ENCODE data around the gene MYH9. TPM values are rescaled to one million over a fixed set of nuclear protein-coding genes. Genes with fewer than 3 reads are reported as not detected.

MYH9 gene
- total RNA-seq, 1 experiment from 2014 or later, result 323 TPM

GRCh38 chr22:36249160-36249559 is 138.6 kb downstream of the MYH9 start:
- no TSS peak for BruUV-seq (replicated peaks)
- CTCF ChIA-PET, result no interaction called here

GRCh38 chr22:36247955-36248354 is 139.8 kb downstream of the MYH9 start:
- Histone ChIP-seq H3K4me1 (ENCODE audit: insufficient read depth, low read length, poor library complexity, severe bottlenecking) (no peaks in the 10 kb centered on the region), H3K4me3 (ENCODE audit: low read depth, low read length, poor library complexity, severe bottlenecking) (no peak overlapping the region), H3K9me3 (ENCODE audit: low read depth, low read length, poor library complexity, severe bottlenecking) (no peaks in the 10 kb centered on the region), H3K27me3 (replicated peaks; ENCODE audit: insufficient read depth, low read depth, low read length, poor library complexity) (no peaks in the 10 kb centered on the region), H3K27ac (ENCODE audit: low read depth, low read length, poor library complexity, severe bottlenecking) (no peak overlapping the region), H3K36me3 (ENCODE audit: insufficient read depth, low read length, poor library complexity, severe bottlenecking) (no peaks in the 10 kb centered on the region)
- CTCF ChIA-PET, result no interaction called here
- TF ChIP-seq EZH2 (IDR thresholded peaks at IDR 0.05; ENCODE audit: borderline replicate concordance, low read depth, low read length, poor library complexity, severe bottlenecking), result no peak
- POLR2A ChIA-PET (ENCODE audit: low non-redundant PET), result no interaction called here
- no TSS peak for BruUV-seq (replicated peaks)
- intact Hi-C loops (cut with micrococcal nuclease; ENCODE audit: unreplicated experiment), result no loop called here
- DNase-seq (ENCODE audit: low spot score), result no peak

More at GRCh38 chr22:36249160-36249559, 138.6 kb downstream of the MYH9 start:
- Histone ChIP-seq H3K27me3 (replicated peaks; ENCODE audit: insufficient read depth, low read depth, low read length, poor library complexity) (no peaks in the 10 kb centered on the region), H3K4me3 (ENCODE audit: low read depth, low read length, poor library complexity, severe bottlenecking) (no peak overlapping the region), H3K9me3 (ENCODE audit: low read depth, low read length, poor library complexity, severe bottlenecking) (no peaks in the 10 kb centered on the region), H3K4me1 (ENCODE audit: insufficient read depth, low read length, poor library complexity, severe bottlenecking) (no peaks in the 10 kb centered on the region), H3K27ac (ENCODE audit: low read depth, low read length, poor library complexity, severe bottlenecking) (no peak overlapping the region), H3K36me3 (ENCODE audit: insufficient read depth, low read length, poor library complexity, severe bottlenecking) (no peaks in the 10 kb centered on the region)
- TF ChIP-seq, protein P1, sequence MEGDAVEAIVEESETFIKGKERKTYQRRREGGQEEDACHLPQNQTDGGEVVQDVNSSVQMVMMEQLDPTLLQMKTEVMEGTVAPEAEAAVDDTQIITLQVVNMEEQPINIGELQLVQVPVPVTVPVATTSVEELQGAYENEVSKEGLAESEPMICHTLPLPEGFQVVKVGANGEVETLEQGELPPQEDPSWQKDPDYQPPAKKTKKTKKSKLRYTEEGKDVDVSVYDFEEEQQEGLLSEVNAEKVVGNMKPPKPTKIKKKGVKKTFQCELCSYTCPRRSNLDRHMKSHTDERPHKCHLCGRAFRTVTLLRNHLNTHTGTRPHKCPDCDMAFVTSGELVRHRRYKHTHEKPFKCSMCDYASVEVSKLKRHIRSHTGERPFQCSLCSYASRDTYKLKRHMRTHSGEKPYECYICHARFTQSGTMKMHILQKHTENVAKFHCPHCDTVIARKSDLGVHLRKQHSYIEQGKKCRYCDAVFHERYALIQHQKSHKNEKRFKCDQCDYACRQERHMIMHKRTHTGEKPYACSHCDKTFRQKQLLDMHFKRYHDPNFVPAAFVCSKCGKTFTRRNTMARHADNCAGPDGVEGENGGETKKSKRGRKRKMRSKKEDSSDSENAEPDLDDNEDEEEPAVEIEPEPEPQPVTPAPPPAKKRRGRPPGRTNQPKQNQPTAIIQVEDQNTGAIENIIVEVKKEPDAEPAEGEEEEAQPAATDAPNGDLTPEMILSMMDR (conservative IDR thresholded peaks at IDR 0.05; ENCODE audit: low read depth, low read length), result no peak
- no peak for TF ChIP-seq EZH2 (IDR thresholded peaks at IDR 0.05; ENCODE audit: borderline replicate concordance, low read depth, low read length, poor library complexity, severe bottlenecking)
- POLR2A ChIA-PET (ENCODE audit: low non-redundant PET), result no interaction called here
- DNase-seq (ENCODE audit: low spot score), result no peak
- intact Hi-C loops (cut with micrococcal nuclease; ENCODE audit: unreplicated experiment), result no loop called here

DNA sequence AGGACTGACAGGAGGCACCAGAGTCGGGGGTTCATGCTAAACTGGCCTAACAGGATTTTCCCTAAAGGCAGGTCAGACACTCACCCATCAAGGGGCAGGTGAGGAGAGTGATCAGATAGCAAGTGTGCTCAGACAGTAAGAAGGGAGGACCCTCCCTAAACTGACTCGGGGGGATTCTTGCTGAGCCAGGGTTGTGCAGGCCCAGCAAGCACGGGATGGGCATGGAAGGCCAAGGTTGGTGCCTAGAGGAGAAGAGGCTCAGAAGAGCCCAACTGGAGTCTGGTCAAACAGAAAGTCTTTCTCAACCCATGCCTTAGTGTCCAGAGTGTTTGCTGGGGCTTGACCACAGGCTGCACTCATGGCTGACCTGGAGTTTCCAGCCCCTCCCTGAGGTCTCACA is 141.0 kb downstream of the MYH9 start:
- no TSS peak for BruUV-seq (replicated peaks)
- no peaks in the 10 kb centered on the region for H3K4me1 ChIP-seq (ENCODE audit: insufficient read depth, low read length, poor library complexity, severe bottlenecking)
- no peaks in the 10 kb centered on the region for H3K9me3 ChIP-seq (ENCODE audit: low read depth, low read length, poor library complexity, severe bottlenecking)
- no peak overlapping the region for H3K27ac ChIP-seq (ENCODE audit: low read depth, low read length, poor library complexity, severe bottlenecking)
- ChIA-PET POLR2A (ENCODE audit: low non-redundant PET) (no interaction called here), CTCF (no interaction called here)
- no peak overlapping the region for H3K4me3 ChIP-seq (ENCODE audit: low read depth, low read length, poor library complexity, severe bottlenecking)
- DNase-seq (ENCODE audit: low spot score), result no peak
- intact Hi-C loops (cut with micrococcal nuclease; ENCODE audit: unreplicated experiment), result no loop called here
- no peaks in the 10 kb centered on the region for H3K36me3 ChIP-seq (ENCODE audit: insufficient read depth, low read length, poor library complexity, severe bottlenecking)
- no peak for TF ChIP-seq EZH2 (IDR thresholded peaks at IDR 0.05; ENCODE audit: borderline replicate concordance, low read depth, low read length, poor library complexity, severe bottlenecking)
- TF ChIP-seq, protein P1 (conservative IDR thresholded peaks at IDR 0.05; ENCODE audit: low read depth, low read length), result no peak
- H3K27me3 ChIP-seq (replicated peaks; ENCODE audit: insufficient read depth, low read depth, low read length, poor library complexity), result no peaks in the 10 kb centered on the region

DNA sequence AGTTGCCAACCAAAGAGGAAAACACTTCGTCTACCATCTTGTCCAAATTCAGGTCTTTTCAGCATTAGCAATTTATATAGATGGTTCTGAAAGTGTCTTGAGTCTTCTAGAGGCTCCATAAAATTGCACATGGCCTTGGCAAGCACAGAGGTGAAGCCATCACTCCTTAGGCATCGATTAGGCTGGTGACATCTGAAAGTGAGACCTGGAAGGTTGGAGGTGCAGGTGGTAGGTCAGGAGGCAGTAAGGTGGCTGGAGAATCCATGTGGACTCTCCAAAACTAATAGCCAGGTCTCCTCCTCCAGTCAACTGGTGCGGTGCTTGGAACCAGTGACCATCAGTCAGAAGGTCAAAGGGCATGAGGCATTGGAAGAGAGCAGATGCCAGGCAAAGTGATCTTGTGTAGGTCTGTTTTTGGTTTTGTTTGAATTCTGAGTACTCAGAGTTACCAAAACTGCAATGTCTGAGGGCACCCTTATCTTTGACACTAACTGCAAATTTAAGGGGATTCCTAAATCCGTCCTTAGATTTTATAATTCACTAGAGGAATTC is 141.9 kb downstream of the MYH9 start:
- intact Hi-C loops (cut with micrococcal nuclease; ENCODE audit: unreplicated experiment), result no loop called here
- BruUV-seq (replicated peaks), result no TSS peak
- no peak for DNase-seq (ENCODE audit: low spot score)
- Histone ChIP-seq H3K27me3 (replicated peaks; ENCODE audit: insufficient read depth, low read depth, low read length, poor library complexity) (no peaks in the 10 kb centered on the region), H3K36me3 (ENCODE audit: insufficient read depth, low read length, poor library complexity, severe bottlenecking) (no peaks in the 10 kb centered on the region), H3K9me3 (ENCODE audit: low read depth, low read length, poor library complexity, severe bottlenecking) (no peaks in the 10 kb centered on the region), H3K4me1 (ENCODE audit: insufficient read depth, low read length, poor library complexity, severe bottlenecking) (no peaks in the 10 kb centered on the region), H3K4me3 (ENCODE audit: low read depth, low read length, poor library complexity, severe bottlenecking) (no peak overlapping the region), H3K27ac (ENCODE audit: low read depth, low read length, poor library complexity, severe bottlenecking) (no peak overlapping the region)
- POLR2A ChIA-PET (ENCODE audit: low non-redundant PET), result no interaction called here
- CTCF ChIA-PET, result no interaction called here
- TF ChIP-seq, protein P1 (conservative IDR thresholded peaks at IDR 0.05; ENCODE audit: low read depth, low read length), result no peak
- no peak for TF ChIP-seq EZH2 (IDR thresholded peaks at IDR 0.05; ENCODE audit: borderline replicate concordance, low read depth, low read length, poor library complexity, severe bottlenecking)

Data from A673 (cell line).